GM12891 (cell line): Measurements from ENCODE around the gene PRDX5.

Source experiments
- DNase-seq: peaks from one replicate; pipeline ENCODE4 v3.0.0; 2011; ENCODE audit warnings: low spot score; ENCODE audit not compliant: insufficient read length
- FAIRE-seq: peaks from 2 replicates; lab custom pipeline; 2011; peaks lifted over from hg19 to GRCh38; lab: Jason Lieb, UNC
- PAX5 ChIP-seq: IDR thresholded peaks from 2 replicates; pipeline ENCODE4 v1.6.1; 2011; ENCODE audit warnings: low read length, moderate library complexity, mild to moderate bottlenecking; ENCODE audit not compliant: insufficient read depth, severe bottlenecking
- POLR2A ChIP-seq: IDR thresholded peaks from 2 replicates; pipeline ENCODE4 v1.6.1; 2011; ENCODE audit warnings: low read depth, low read length, control low read depth
- POLR2AphosphoS5 ChIP-seq: IDR thresholded peaks from 2 replicates; pipeline ENCODE4 v1.6.1; 2011; ENCODE audit warnings: low read depth, low read length, control low read depth
- POU2F2 ChIP-seq: IDR thresholded peaks from 2 replicates; pipeline ENCODE4 v1.6.1; 2011; ENCODE audit warnings: low read depth, mild to moderate bottlenecking, control low read depth, low read length, moderate library complexity
- SPI1 ChIP-seq: IDR thresholded peaks from 2 replicates; pipeline ENCODE4 v1.6.1; 2011; ENCODE audit warnings: low read depth, low read length, control low read depth
- TAF1 ChIP-seq: IDR thresholded peaks from 2 replicates; pipeline ENCODE4 v1.6.1; 2011; ENCODE audit warnings: low read depth, low read length, control low read depth

The PRDX5 gene

GRCh38 chr11:64361659-64362058 is 43.7 kb downstream of the PRDX5 start:
- DNase-seq (peak; percentile 11), FAIRE-seq (no peak)
- TF ChIP-seq POLR2A: no peak
- TF ChIP-seq POU2F2: no peak
- no peak for TF ChIP-seq TAF1
- no peak for TF ChIP-seq PAX5
- no peak for TF ChIP-seq POLR2AphosphoS5
- no peak for TF ChIP-seq SPI1

GRCh38 chr11:64362339-64362738 is 44.4 kb downstream of the PRDX5 start:
- FAIRE-seq (no peak), DNase-seq (no peak)
- no peak for TF ChIP-seq SPI1
- TF ChIP-seq TAF1: no peak
- TF ChIP-seq POU2F2: no peak
- TF ChIP-seq POLR2AphosphoS5: no peak
- TF ChIP-seq PAX5: no peak
- TF ChIP-seq POLR2A: no peak

- no peak for TF ChIP-seq PAX5
- no peak for FAIRE-seq
- DNase-seq: peak; percentile 21
These were observed 46.5 kb downstream of the PRDX5 start for GRCh38 chr11:64364435-64364834.

GRCh38 chr11:64364911-64365310 is 47.0 kb downstream of the PRDX5 start:
- TF ChIP-seq PAX5 (no peak), POU2F2 (no peak), POLR2AphosphoS5 (no peak)
- FAIRE-seq (no peak), DNase-seq (no peak)

GRCh38 chr11:64366751-64367150 is 48.8 kb downstream of the PRDX5 start:
- DNase-seq (no peak), FAIRE-seq (no peak)
- TF ChIP-seq PAX5: no peak
- no peak for TF ChIP-seq POU2F2
- no peak for TF ChIP-seq TAF1
- TF ChIP-seq POLR2AphosphoS5: no peak

GRCh38 chr11:64367931-64368672 is 50.2 kb downstream of the PRDX5 start:
- DNase-seq: no peak
- FAIRE-seq: no peak
- TF ChIP-seq POLR2AphosphoS5 (no peak), POU2F2 (no peak), SPI1 (no peak), PAX5 (no peak), TAF1 (no peak), POLR2A (no peak)

- DNase-seq (no peak), FAIRE-seq (no peak)
- no peak for TF ChIP-seq POLR2A
- TF ChIP-seq TAF1: no peak
- TF ChIP-seq SPI1: no peak
- TF ChIP-seq POLR2AphosphoS5: no peak
- TF ChIP-seq POU2F2: no peak
- TF ChIP-seq PAX5: no peak
These were observed 50.8 kb downstream of the PRDX5 start for GRCh38 chr11:64368673-64369074.

- FAIRE-seq (no peak), DNase-seq (no peak)
- TF ChIP-seq TAF1 (no peak), POLR2A (no peak), SPI1 (no peak), POLR2AphosphoS5 (no peak), POU2F2 (no peak), PAX5 (no peak)
These were observed 51.8 kb downstream of the PRDX5 start for GRCh38 chr11:64369440-64370421.

- no peak for TF ChIP-seq POLR2AphosphoS5
- no peak for FAIRE-seq
- DNase-seq: no peak
These were observed 53.3 kb downstream of the PRDX5 start for GRCh38 chr11:64371201-64371600.
